Measurements from ENCODE around the gene LUC7L2. TPM values are rescaled to one million over a fixed set of nuclear protein-coding genes. Genes with fewer than 3 reads are reported as not detected.
A peak's percentile ranks its signal among the peaks of the same experiment; 100 is the strongest.

LUC7L2 gene
- total RNA-seq, 1 donor from 2014 or later: 142 TPM

DNA sequence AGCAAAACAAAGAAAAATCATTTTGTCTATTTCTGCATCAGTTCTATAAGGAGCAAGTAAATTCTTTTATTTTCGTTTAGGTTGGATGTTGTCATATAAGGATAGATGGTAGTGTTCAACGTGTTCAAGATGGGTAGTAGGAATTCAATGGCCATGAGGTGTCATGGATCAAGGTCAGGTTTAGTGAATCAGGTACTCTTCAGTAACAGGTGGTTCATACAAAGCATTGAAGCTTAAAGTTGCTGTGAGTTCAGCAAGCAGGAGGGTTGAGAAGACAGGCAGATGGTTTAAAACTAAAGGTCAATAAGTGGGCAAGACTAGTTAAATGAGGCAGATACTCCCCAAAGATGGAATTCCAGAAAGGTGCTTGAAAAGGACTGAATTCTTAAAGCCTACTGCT lies 5.6 kb downstream of the LUC7L2 start:
- peak overlapping the region; percentile 35 for H3K27ac Mint-ChIP-seq

DNA sequence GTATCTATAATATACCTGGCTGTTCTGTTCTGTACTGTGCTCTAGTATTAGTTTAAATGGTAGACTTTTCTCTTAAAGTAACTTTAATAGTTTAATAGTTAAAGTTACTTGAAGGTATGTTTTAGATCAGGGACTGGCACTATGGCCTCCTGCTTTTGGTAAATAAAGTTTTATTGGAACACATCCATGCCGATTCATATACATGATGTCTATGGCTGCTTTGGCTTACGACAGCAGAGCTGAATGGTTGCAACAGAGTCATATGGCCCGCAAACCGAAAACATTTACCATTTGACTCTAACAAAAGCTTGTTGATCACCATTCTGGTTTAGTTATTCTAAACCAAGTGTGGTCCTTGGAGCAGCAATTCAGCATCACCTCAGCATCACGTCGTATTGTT lies 6.7 kb downstream of the LUC7L2 start:
- Mint-ChIP-seq H3K4me3 (no peak overlapping the region), H3K9me3 (no peaks in the 10 kb centered on the region), H3K27ac (no peak overlapping the region), H3K27me3 (ENCODE audit: low read depth) (no peaks in the 10 kb centered on the region), H3K36me3 (peaks cover 3% of the 10 kb centered on the region), H3K4me1 (peaks cover 38% of the 10 kb centered on the region)
- TF ChIP-seq, protein P1, sequence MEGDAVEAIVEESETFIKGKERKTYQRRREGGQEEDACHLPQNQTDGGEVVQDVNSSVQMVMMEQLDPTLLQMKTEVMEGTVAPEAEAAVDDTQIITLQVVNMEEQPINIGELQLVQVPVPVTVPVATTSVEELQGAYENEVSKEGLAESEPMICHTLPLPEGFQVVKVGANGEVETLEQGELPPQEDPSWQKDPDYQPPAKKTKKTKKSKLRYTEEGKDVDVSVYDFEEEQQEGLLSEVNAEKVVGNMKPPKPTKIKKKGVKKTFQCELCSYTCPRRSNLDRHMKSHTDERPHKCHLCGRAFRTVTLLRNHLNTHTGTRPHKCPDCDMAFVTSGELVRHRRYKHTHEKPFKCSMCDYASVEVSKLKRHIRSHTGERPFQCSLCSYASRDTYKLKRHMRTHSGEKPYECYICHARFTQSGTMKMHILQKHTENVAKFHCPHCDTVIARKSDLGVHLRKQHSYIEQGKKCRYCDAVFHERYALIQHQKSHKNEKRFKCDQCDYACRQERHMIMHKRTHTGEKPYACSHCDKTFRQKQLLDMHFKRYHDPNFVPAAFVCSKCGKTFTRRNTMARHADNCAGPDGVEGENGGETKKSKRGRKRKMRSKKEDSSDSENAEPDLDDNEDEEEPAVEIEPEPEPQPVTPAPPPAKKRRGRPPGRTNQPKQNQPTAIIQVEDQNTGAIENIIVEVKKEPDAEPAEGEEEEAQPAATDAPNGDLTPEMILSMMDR (IDR thresholded peaks at IDR 0.05; ENCODE audit: unreplicated experiment): no peak
- DNase-seq (ENCODE audit: low spot score in 2 of 2, unreplicated experiment in 2 of 2): no peak

More for the DNA sequence above, 5.6 kb downstream of the LUC7L2 start:
- Mint-ChIP-seq H3K9me3 (no peaks in the 10 kb centered on the region), H3K36me3 (peaks cover 3% of the 10 kb centered on the region), H3K27me3 (ENCODE audit: low read depth) (no peaks in the 10 kb centered on the region), H3K4me1 (peaks cover 36% of the 10 kb centered on the region), H3K4me3 (no peak overlapping the region)
- no peak for DNase-seq (ENCODE audit: low spot score in 2 of 2, unreplicated experiment in 2 of 2)
- TF ChIP-seq, protein P1 (IDR thresholded peaks at IDR 0.05; ENCODE audit: unreplicated experiment): no peak

DNA sequence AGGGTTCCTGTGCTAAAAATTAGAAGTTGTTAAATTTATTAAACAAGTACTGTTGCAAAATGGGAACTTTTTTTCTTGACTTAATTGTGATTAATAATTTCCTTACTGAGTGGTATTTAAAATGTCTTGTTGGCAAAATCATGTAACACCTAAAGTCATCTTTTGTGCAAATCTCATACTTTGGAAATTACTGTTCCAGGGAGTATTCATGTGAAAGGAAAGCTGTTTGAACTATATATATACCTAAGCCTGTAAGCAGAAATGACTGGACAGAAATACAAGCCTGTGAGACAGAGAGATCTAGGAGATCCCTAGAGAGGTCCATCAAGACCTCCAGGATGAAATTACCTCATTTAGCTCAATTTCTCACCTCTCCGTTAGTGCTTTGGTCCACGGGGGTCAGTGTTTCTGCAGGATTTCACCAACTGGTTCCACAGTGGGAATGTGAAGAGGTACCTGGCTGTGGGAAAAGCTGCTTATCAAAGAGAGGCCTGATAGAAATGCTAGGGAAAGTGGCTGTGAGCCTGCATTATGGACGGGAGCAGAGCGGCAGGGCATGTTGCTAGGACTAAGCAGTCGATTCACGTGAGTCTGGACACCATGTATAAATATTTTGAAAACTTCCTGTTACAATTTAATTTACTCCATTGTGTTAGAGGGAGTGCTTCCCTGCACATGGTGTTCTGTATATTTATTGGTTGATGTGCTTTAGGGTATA lies 7.9 kb downstream of the LUC7L2 start:
- H3K4me1 Mint-ChIP-seq: peaks cover 27% of the 10 kb centered on the region
- peaks cover 3% of the 10 kb centered on the region for H3K36me3 Mint-ChIP-seq
- H3K4me3 Mint-ChIP-seq: no peak overlapping the region
- no peak overlapping the region for H3K27ac Mint-ChIP-seq
- no peaks in the 10 kb centered on the region for H3K27me3 Mint-ChIP-seq (ENCODE audit: low read depth)
- H3K9me3 Mint-ChIP-seq: no peaks in the 10 kb centered on the region
- no peak for DNase-seq (ENCODE audit: low spot score in 2 of 2, unreplicated experiment in 2 of 2)
- TF ChIP-seq, protein P1 (IDR thresholded peaks at IDR 0.05; ENCODE audit: unreplicated experiment): no peak

DNA sequence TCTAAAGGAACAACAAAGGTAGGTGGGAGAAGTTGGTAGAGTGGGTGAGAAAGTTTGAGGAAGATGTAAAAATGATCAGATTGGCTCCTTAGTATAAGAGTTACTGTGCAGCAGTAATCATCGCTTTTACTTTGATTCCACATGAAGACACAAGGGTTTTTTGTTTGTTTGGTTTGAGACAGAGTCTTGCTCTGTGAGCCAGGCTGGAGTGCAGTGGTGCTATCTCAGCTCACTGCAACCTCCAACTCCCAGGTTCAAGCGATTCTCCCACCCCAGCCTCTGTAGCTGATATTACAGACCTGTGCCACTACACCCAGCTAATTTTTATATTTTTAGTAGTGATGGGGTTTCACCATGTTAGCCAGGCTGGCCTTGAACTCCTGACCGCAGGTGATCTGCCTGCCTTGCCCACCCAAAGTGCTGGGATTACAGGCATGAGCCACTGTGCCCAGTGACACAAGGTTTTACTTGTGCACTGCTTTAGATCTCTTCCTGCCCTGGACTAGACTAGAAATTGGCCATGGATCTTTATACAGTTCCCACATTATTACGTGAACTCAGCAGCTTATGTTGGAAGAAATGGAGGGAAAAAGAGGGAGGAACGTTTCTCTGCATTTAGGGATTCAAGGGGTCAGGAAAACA lies 10.7 kb downstream of the LUC7L2 start:
- peaks cover 27% of the 10 kb centered on the region for H3K4me1 Mint-ChIP-seq
- H3K36me3 Mint-ChIP-seq: peaks cover 3% of the 10 kb centered on the region
- TF ChIP-seq, protein P1 (IDR thresholded peaks at IDR 0.05; ENCODE audit: unreplicated experiment): no peak
- H3K27ac Mint-ChIP-seq: peak overlapping the region; percentile 57
- H3K27me3 Mint-ChIP-seq (ENCODE audit: low read depth): no peaks in the 10 kb centered on the region
- H3K4me3 Mint-ChIP-seq: no peak overlapping the region
- no peaks in the 10 kb centered on the region for H3K9me3 Mint-ChIP-seq
- DNase-seq (ENCODE audit: low spot score in 2 of 2, unreplicated experiment in 2 of 2): no peak

DNA sequence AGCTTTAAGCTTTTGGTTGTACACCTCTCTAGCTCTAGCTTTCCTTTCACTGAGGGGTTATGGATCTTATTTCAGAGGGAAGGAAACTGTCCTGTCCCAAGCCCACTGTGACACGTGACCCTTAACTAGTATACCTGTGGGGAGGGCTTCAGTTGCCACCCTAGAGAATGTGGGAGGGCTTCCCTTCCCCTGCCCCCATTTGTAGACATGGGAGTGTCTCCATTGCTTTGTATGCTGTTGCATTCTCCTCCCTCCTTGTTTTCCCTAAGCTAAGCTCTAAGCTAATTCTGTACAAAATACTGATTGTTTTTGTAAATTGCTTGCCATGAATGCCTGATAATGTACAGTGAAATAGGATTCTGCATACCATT lies 11.2 kb downstream of the LUC7L2 start:
- H3K4me1 Mint-ChIP-seq: peaks cover 23% of the 10 kb centered on the region
- peak overlapping the region; percentile 57 for H3K27ac Mint-ChIP-seq
- H3K9me3 Mint-ChIP-seq: no peaks in the 10 kb centered on the region

More for the DNA sequence above, 11.2 kb downstream of the LUC7L2 start:
- H3K4me3 Mint-ChIP-seq: no peak overlapping the region
- no peak for DNase-seq (ENCODE audit: low spot score in 2 of 2, unreplicated experiment in 2 of 2)
- H3K27me3 Mint-ChIP-seq (ENCODE audit: low read depth): no peaks in the 10 kb centered on the region
- H3K36me3 Mint-ChIP-seq: peaks cover 2% of the 10 kb centered on the region
- TF ChIP-seq, protein P1 (IDR thresholded peaks at IDR 0.05; ENCODE audit: unreplicated experiment): no peak

All from mesothelial cell of epicardium (in vitro differentiated cells).